K562 (cell line): Measurements from ENCODE around the gene TRPM4. TPM values are rescaled to one million over a fixed set of nuclear protein-coding genes. Genes with fewer than 3 reads are reported as not detected.
A peak's percentile ranks its signal among the peaks of the same experiment; 100 is the strongest.

Experiments
- FOXP1 ChIP-seq: sonication (generic); formaldehyde crosslinking; IDR thresholded peaks from 2 replicates; pipeline ENCODE4 v1.8.0; 2022; ENCODE audit warnings: mild to moderate bottlenecking, missing genetic modification reagents
- MEIS2 ChIP-seq: fragments of 450-650 bp; IDR thresholded peaks from 2 replicates; pipeline ENCODE4 v1.6.1; 2014; ENCODE audit warnings: mild to moderate bottlenecking; ENCODE audit not compliant: partially characterized antibody
- MLX ChIP-seq, 2 experiments: fragments of 450-650 bp in 1 of 2; sonication (generic) in 1 of 2; formaldehyde crosslinking; conservative IDR thresholded peaks; 2 replicates each; pipeline versions ENCODE4 v1.4.0 to v1.8.1; 2020 to 2022; ENCODE audit warnings: mild to moderate bottlenecking in 1 of 2, missing genetic modification reagents in 1 of 2
- NCOR1 ChIP-seq: fragments of 450-650 bp; IDR thresholded peaks from 2 replicates; pipeline ENCODE4 v1.6.1; 2016; ENCODE audit warnings: mild to moderate bottlenecking, moderate library complexity
- NFIC ChIP-seq: fragments of 450-650 bp; IDR thresholded peaks from 2 replicates; pipeline ENCODE4 v1.6.1; 2017; ENCODE audit warnings: mild to moderate bottlenecking, inconsistent platforms
- PCBP1 ChIP-seq: fragments of 200-400 bp; formaldehyde crosslinking; IDR thresholded peaks from 2 replicates; pipeline ENCODE4 v1.6.1; 2018; ENCODE audit warnings: mild to moderate bottlenecking, low read depth, low read length; ENCODE audit not compliant: poor library complexity, severe bottlenecking
- PHF8 ChIP-seq: fragments of 200-600 bp; sonication (generic); IDR thresholded peaks from 2 replicates; pipeline ENCODE4 v1.6.1; 2012; ENCODE audit warnings: mixed run types, mild to moderate bottlenecking, inconsistent platforms, low read length, moderate library complexity, borderline replicate concordance
- PRDM10 ChIP-seq: fragments of 450-650 bp; IDR thresholded peaks from 2 replicates; pipeline ENCODE4 v1.6.1; 2018; ENCODE audit not compliant: partially characterized antibody
- RFX5 ChIP-seq: IDR thresholded peaks from 2 replicates; pipeline ENCODE4 v1.6.1; 2011; ENCODE audit warnings: low read depth, mild to moderate bottlenecking, improper control_type of control experiment, low read length
- RREB1 ChIP-seq: fragments of 250-450 bp; sonication (Bioruptor Pico); IDR thresholded peaks from 2 replicates; pipeline ENCODE4 v1.4.0; 2020
- SAFB2 ChIP-seq: fragments of 200-400 bp; formaldehyde crosslinking; IDR thresholded peaks from 2 replicates; pipeline ENCODE4 v1.6.1; 2018; ENCODE audit warnings: borderline replicate concordance, low read length, low read depth, moderate library complexity; ENCODE audit not compliant: severe bottlenecking
- TCF7 ChIP-seq: sonication (generic); IDR thresholded peaks from 2 replicates; pipeline ENCODE4 v1.6.1; 2016; ENCODE audit warnings: antibody characterized with exemption, borderline replicate concordance
- TCFL5 ChIP-seq: fragments of 250-450 bp; sonication (Bioruptor Pico); conservative IDR thresholded peaks from 2 replicates; pipeline ENCODE4 v1.6.1; 2021; ENCODE audit warnings: mild to moderate bottlenecking, moderate library complexity, matching md5 sums
- ZC3H8 ChIP-seq: fragments of 450-650 bp; IDR thresholded peaks from 2 replicates; pipeline ENCODE4 v1.6.1; 2017
- ZNF408 ChIP-seq: fragments of 250-450 bp; sonication (Bioruptor Pico); IDR thresholded peaks from 2 replicates; pipeline ENCODE4 v1.4.0; 2020; ENCODE audit warnings: low read depth, mild to moderate bottlenecking, moderate library complexity
- ZNF695 ChIP-seq: fragments of 450-650 bp; formaldehyde crosslinking; IDR thresholded peaks from 2 replicates; pipeline ENCODE4 v1.4.0; 2020; ENCODE audit warnings: mild to moderate bottlenecking, moderate library complexity
- polyA plus RNA-seq, 8 experiments: library from polyadenylated mRNA; depleted of rRNA in 4 of 8; stranded (reverse) in 5 of 8; unstranded in 3 of 8; fragments of >200 nt; fragmentation: Nextera tagmentation in 2 of 8; fragmentation: Illumina TruSeq in 1 of 8; extraction: Ambion mirVana in 2 of 8; extraction: Trizol in 1 of 8; gene quantifications; 2 replicates each; pipeline versions ENCODE4 v1.2.1 to v1.2.3, GENCODE V29; 2011 to 2014; ENCODE audit warnings: inconsistent platforms in 1 of 8, missing spikeins in 1 of 8
- total RNA-seq, 7 experiments: library from RNA; depleted of rRNA in 6 of 7; stranded (reverse); fragments of >200 nt in 6 of 7; fragmentation: Illumina TruSeq in 2 of 7; extraction: Trizol in 2 of 7; gene quantifications; 2 replicates each; pipeline versions ENCODE4 v1.2.1 to v1.2.3, GENCODE V29; 2011 to 2021; ENCODE audit warnings: low replicate concordance in 1 of 7

The TRPM4 gene
- total and polyA plus RNA-seq, 9 of the 15 experiments (the other 6 are each of a cell fraction or from before 2014, with no cell fraction given) = 6.5 to 45.4 (median 15.2) TPM

- TF ChIP-seq PCBP1 = peak; percentile 65
- TF ChIP-seq ZNF408 = no peak
- no peak for TF ChIP-seq NCOR1
- peak; percentile 17; the same call in 1 of the 2 replicates for TF ChIP-seq PHF8
- no peak for TF ChIP-seq RFX5
- TF ChIP-seq MEIS2 = no peak
- no peak for TF ChIP-seq ZC3H8
- peak; percentile 49; the same call in 1 of the 2 replicates for TF ChIP-seq FOXP1
- TF ChIP-seq MLX (CRISPR knock-in tag; conservative IDR thresholded peaks at IDR 0.05) = no peak
- TF ChIP-seq TCFL5 (CRISPR knock-in tag) = no peak
- no peak for TF ChIP-seq TCF7
- TF ChIP-seq NFIC = peak; percentile 80
- TF ChIP-seq RREB1 (CRISPR knock-in tag) = 0 out of 2 replicates have a peak, but pooled peaks have one; percentile 45
- TF ChIP-seq SAFB2 = no peak
- no peak for TF ChIP-seq ZNF695 (CRISPR knock-in tag)
- peak; percentile 9 for TF ChIP-seq PRDM10
Measured at GRCh38 chr19:49119411-49120324, 37.9 kb upstream of the TRPM4 start, which contains the start of gene PPFIA3 (continued).
